ENCODE results near the gene BCL2.

The BCL2 gene

GRCh38 chr18:63336366-63337099 lies 17.0 kb upstream of the BCL2 start:
- DNase-seq (ENCODE audit: extremely low read depth, insufficient read length), result no peak
- Histone ChIP-seq H3K27me3 (replicated peaks; ENCODE audit: control insufficient read depth, insufficient read depth, low read length) (no peaks in the 10 kb centered on the region), H3K4me3 (replicated peaks; ENCODE audit: low read depth, low read length) (no peak overlapping the region), H3K36me3 (ENCODE audit: control insufficient read depth, insufficient read depth, low read length) (peaks cover 2% of the 10 kb centered on the region)
- TF ChIP-seq CTCF (IDR thresholded peaks at IDR 0.05; ENCODE audit: insufficient read depth, low read length, poor library complexity, severe bottlenecking), result no peak

GRCh38 chr18:63331105-63331504 lies 11.5 kb upstream of the BCL2 start:
- DNase-seq (ENCODE audit: extremely low read depth, insufficient read length), result no peak
- no peaks in the 10 kb centered on the region for H3K27me3 ChIP-seq (replicated peaks; ENCODE audit: control insufficient read depth, insufficient read depth, low read length)
- H3K4me3 ChIP-seq (replicated peaks; ENCODE audit: low read depth, low read length), result no peak overlapping the region
- no peak for TF ChIP-seq CTCF (IDR thresholded peaks at IDR 0.05; ENCODE audit: insufficient read depth, low read length, poor library complexity, severe bottlenecking)
- H3K36me3 ChIP-seq (ENCODE audit: control insufficient read depth, insufficient read depth, low read length), result peaks cover 2% of the 10 kb centered on the region

- no peak overlapping the region for H3K4me3 ChIP-seq (replicated peaks; ENCODE audit: low read depth, low read length)
- peaks cover 2% of the 10 kb centered on the region for H3K36me3 ChIP-seq (ENCODE audit: control insufficient read depth, insufficient read depth, low read length)
- H3K27me3 ChIP-seq (replicated peaks; ENCODE audit: control insufficient read depth, insufficient read depth, low read length), result no peaks in the 10 kb centered on the region
- no peak for DNase-seq (ENCODE audit: extremely low read depth, insufficient read length)
- no peak for TF ChIP-seq CTCF (IDR thresholded peaks at IDR 0.05; ENCODE audit: insufficient read depth, low read length, poor library complexity, severe bottlenecking)
Observed at GRCh38 chr18:63329431-63330145, 10.0 kb upstream of the BCL2 start.

- TF ChIP-seq CTCF (IDR thresholded peaks at IDR 0.05; ENCODE audit: insufficient read depth, low read length, poor library complexity, severe bottlenecking), result no peak
- Histone ChIP-seq H3K4me3 (replicated peaks; ENCODE audit: low read depth, low read length) (no peak overlapping the region), H3K27me3 (replicated peaks; ENCODE audit: control insufficient read depth, insufficient read depth, low read length) (no peaks in the 10 kb centered on the region)
Observed at GRCh38 chr18:63326011-63326410, 6.4 kb upstream of the BCL2 start.

GRCh38 chr18:63325086-63325686 lies 5.6 kb upstream of the BCL2 start:
- no peaks in the 10 kb centered on the region; the same call in 1 of the 2 replicates for H3K36me3 ChIP-seq (ENCODE audit: control insufficient read depth, insufficient read depth, low read length)
- DNase-seq (ENCODE audit: extremely low read depth, insufficient read length), result no peak
- H3K4me3 ChIP-seq (replicated peaks; ENCODE audit: low read depth, low read length), result no peak overlapping the region
- no peaks in the 10 kb centered on the region for H3K27me3 ChIP-seq (replicated peaks; ENCODE audit: control insufficient read depth, insufficient read depth, low read length)
- TF ChIP-seq CTCF (IDR thresholded peaks at IDR 0.05; ENCODE audit: insufficient read depth, low read length, poor library complexity, severe bottlenecking), result no peak

More at GRCh38 chr18:63326011-63326410, 6.4 kb upstream of the BCL2 start:
- no peaks in the 10 kb centered on the region; the same call in none of the 2 replicates for H3K36me3 ChIP-seq (ENCODE audit: control insufficient read depth, insufficient read depth, low read length)
- no peak for DNase-seq (ENCODE audit: extremely low read depth, insufficient read length)

Measured in GM06990 (cell line).